Liver (tissue), 9 donors: ENCODE results near the gene DAB1. TPM values are rescaled to one million over a fixed set of nuclear protein-coding genes. Genes with fewer than 3 reads are reported as not detected.
A peak's percentile ranks its signal among the peaks of the same experiment; 100 is the strongest.

ENCODE experiments used
- DNase-seq: peaks from one replicate; pipeline ENCODE4 v3.0.0-alpha.2; 2017; ENCODE audit warnings: low spot score
- H3K27ac ChIP-seq, 2 donors: one replicate each; pipeline ENCODE4 v1.7.0; 2013; ENCODE audit warnings: inconsistent platforms in 2 of 2, low read length in 2 of 2, control low read depth in 1 of 2, low read depth in 1 of 2, mild to moderate bottlenecking in 1 of 2
- H3K27me3 ChIP-seq, 4 donors: one replicate each; pipeline versions ENCODE4 v1.6.1 to v1.7.0; 2013; ENCODE audit warnings: low read length in 3 of 4, inconsistent platforms in 1 of 4, mild to moderate bottlenecking in 1 of 4, moderate library complexity in 1 of 4; ENCODE audit not compliant: control insufficient read depth in 4 of 4, insufficient read depth in 4 of 4
- H3K36me3 ChIP-seq, 4 donors: one replicate each; pipeline versions ENCODE4 v1.6.1 to v1.7.0; 2013; ENCODE audit warnings: low read length in 3 of 4, mild to moderate bottlenecking in 3 of 4, low read depth in 1 of 4, moderate library complexity in 1 of 4; ENCODE audit not compliant: control insufficient read depth in 4 of 4, insufficient read depth in 3 of 4
- H3K4me1 ChIP-seq, 4 donors: one replicate each; pipeline versions ENCODE4 v1.6.1 to v1.7.0; 2013; ENCODE audit warnings: low read length in 3 of 4, mild to moderate bottlenecking in 3 of 4, moderate library complexity in 1 of 4; ENCODE audit not compliant: control insufficient read depth in 4 of 4, insufficient read depth in 4 of 4
- H3K4me3 ChIP-seq, 3 donors: one replicate each; pipeline versions ENCODE4 v1.6.1 to v1.7.0; 2013; ENCODE audit warnings: low read length in 3 of 3, control low read depth in 1 of 3, low read depth in 1 of 3, mild to moderate bottlenecking in 1 of 3
- H3K9ac ChIP-seq, 2 donors: one replicate each; pipeline ENCODE4 v1.7.0; 2013; ENCODE audit warnings: low read length in 2 of 2, mild to moderate bottlenecking in 2 of 2, moderate library complexity in 2 of 2, control low read depth in 1 of 2, low read depth in 1 of 2
- H3K9me3 ChIP-seq, 4 donors: one replicate each; pipeline versions ENCODE4 v1.6.1 to v1.7.0; 2013; ENCODE audit warnings: low read length in 3 of 4; ENCODE audit not compliant: control insufficient read depth in 4 of 4
- EGR1 ChIP-seq, 2 donors: IDR thresholded peaks; 2 replicates each; pipeline ENCODE4 v1.6.1; 2016 to 2018; ENCODE audit warnings: antibody characterized with exemption in 2 of 2, low read depth in 2 of 2
- FOXA1 ChIP-seq: IDR thresholded peaks from 2 replicates; pipeline ENCODE4 v1.6.1; 2016; ENCODE audit warnings: antibody characterized with exemption
- FOXA2 ChIP-seq: IDR thresholded peaks from 2 replicates; pipeline ENCODE4 v1.6.1; 2016; ENCODE audit warnings: antibody characterized with exemption
- GABPA ChIP-seq, 2 donors: IDR thresholded peaks in 1 of 2; conservative IDR thresholded peaks in 1 of 2; 2 replicates each; pipeline ENCODE4 v1.6.1; 2016; ENCODE audit warnings: antibody characterized with exemption in 2 of 2, mild to moderate bottlenecking in 1 of 2, moderate library complexity in 1 of 2
- HNF4A ChIP-seq, 2 donors: conservative IDR thresholded peaks; 2 replicates each; pipeline ENCODE4 v1.6.1; 2016; ENCODE audit warnings: antibody characterized with exemption in 2 of 2, mild to moderate bottlenecking in 2 of 2
- HNF4G ChIP-seq: IDR thresholded peaks from 2 replicates; pipeline ENCODE4 v1.6.1; 2016; ENCODE audit warnings: antibody characterized with exemption
- JUND ChIP-seq, 2 donors: IDR thresholded peaks; 2 replicates each; pipeline ENCODE4 v1.6.1; 2016; ENCODE audit warnings: antibody characterized with exemption in 2 of 2
- NR2F2 ChIP-seq: IDR thresholded peaks from 2 replicates; pipeline ENCODE4 v1.6.1; 2016; ENCODE audit warnings: antibody characterized with exemption
- RAD21 ChIP-seq, 2 donors: IDR thresholded peaks; 2 replicates each; pipeline ENCODE4 v1.6.1; 2016; ENCODE audit warnings: antibody characterized with exemption in 2 of 2, mild to moderate bottlenecking in 2 of 2
- RXRA ChIP-seq, 2 donors: IDR thresholded peaks; 2 replicates each; pipeline ENCODE4 v1.6.1; 2017 to 2018; ENCODE audit warnings: antibody characterized with exemption in 2 of 2, mild to moderate bottlenecking in 1 of 2
- SP1 ChIP-seq: IDR thresholded peaks from 2 replicates; pipeline ENCODE4 v1.6.1; 2018; ENCODE audit warnings: antibody characterized with exemption, mild to moderate bottlenecking
- TAF1 ChIP-seq: conservative IDR thresholded peaks from 2 replicates; pipeline ENCODE4 v1.6.1; 2016; ENCODE audit warnings: antibody characterized with exemption, mild to moderate bottlenecking
- YY1 ChIP-seq: IDR thresholded peaks from 2 replicates; pipeline ENCODE4 v1.6.1; 2016; ENCODE audit warnings: antibody characterized with exemption, mild to moderate bottlenecking
- WGBS: extraction: QIAGEN DNeasy Blood & Tissue Kit; methylation state at CpG from one replicate; pipeline ENCODE4 v1.1.7; 2013; 5-methylcytosine and 5-hydroxymethylcytosine counted together
- polyA plus RNA-seq, 2 donors: library from polyadenylated mRNA; stranded (reverse) in 1 of 2; unstranded in 1 of 2; fragments of 200-250 nt in 1 of 2; fragments of >200 nt in 1 of 2; fragmentation: Nextera tagmentation in 1 of 2; extraction: Ambion mirVana in 1 of 2; gene quantifications; one replicate each; pipeline versions ENCODE4 v1.2.1 to v1.2.3, GENCODE V29; 2013 to 2015
- total RNA-seq, 2 donors: library from RNA; depleted of rRNA; stranded (reverse); fragments of >200 nt; gene quantifications; one replicate each; pipeline ENCODE4 v1.2.3, GENCODE V29; 2014
- TF ChIP-seq, protein P1 (sequence below): IDR thresholded peaks from 2 replicates; pipeline ENCODE4 v1.6.1; 2016; ENCODE audit warnings: antibody characterized with exemption
- TF ChIP-seq, protein P2 (sequence below): IDR thresholded peaks from 2 replicates; pipeline ENCODE4 v1.6.1; 2016; ENCODE audit warnings: antibody characterized with exemption
- TF ChIP-seq, protein P3 (sequence below): fragments of 150-350 bp; IDR thresholded peaks from 2 replicates; pipeline ENCODE4 v1.5.1; 2017; ENCODE audit warnings: improper control_type of control experiment, low read depth, low read length; ENCODE audit not compliant: missing input control
- TF ChIP-seq, protein P4 (sequence below): IDR thresholded peaks from 2 replicates; pipeline ENCODE4 v1.6.1; 2016; ENCODE audit warnings: antibody characterized with exemption
- donor health status: healthy.
- donor health status: healthy.
- donor health status: healthy.
- donor health status: healthy.
- donor health status: healthy.

Gene DAB1
- total and polyA plus RNA-seq, 4 donors = 0.54 to 1.7 (median 1.2) TPM

DNA sequence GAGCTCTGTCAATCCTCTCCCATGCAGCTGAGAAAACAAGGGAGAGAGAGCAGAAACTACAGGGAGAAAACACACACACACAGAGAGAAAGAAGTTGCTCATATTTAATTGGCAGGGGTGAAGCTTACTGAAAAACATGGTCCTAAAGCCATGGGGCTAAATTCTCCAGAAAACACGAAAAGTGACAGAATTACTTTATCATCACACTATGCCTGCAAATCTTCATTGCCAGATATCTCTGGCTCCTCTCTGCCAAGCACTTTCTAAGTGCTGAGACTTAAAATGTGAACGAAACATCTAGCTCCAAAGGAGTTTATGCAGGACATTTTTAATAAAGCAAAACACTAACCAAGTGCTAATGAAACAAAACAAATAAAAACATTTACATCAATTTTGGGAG is 134.1 kb downstream of the DAB1 start:
- no peak overlapping the region for H3K4me3 ChIP-seq
- DNase-seq = no peak
- no peaks in the 10 kb centered on the region for H3K36me3 ChIP-seq
- H3K27ac ChIP-seq = no peak overlapping the region
- H3K9me3 ChIP-seq = no peaks in the 10 kb centered on the region
- no peak overlapping the region for H3K9ac ChIP-seq
- TF ChIP-seq, protein P1, sequence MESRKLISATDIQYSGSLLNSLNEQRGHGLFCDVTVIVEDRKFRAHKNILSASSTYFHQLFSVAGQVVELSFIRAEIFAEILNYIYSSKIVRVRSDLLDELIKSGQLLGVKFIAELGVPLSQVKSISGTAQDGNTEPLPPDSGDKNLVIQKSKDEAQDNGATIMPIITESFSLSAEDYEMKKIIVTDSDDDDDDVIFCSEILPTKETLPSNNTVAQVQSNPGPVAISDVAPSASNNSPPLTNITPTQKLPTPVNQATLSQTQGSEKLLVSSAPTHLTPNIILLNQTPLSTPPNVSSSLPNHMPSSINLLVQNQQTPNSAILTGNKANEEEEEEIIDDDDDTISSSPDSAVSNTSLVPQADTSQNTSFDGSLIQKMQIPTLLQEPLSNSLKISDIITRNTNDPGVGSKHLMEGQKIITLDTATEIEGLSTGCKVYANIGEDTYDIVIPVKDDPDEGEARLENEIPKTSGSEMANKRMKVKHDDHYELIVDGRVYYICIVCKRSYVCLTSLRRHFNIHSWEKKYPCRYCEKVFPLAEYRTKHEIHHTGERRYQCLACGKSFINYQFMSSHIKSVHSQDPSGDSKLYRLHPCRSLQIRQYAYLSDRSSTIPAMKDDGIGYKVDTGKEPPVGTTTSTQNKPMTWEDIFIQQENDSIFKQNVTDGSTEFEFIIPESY = no peak
- TF ChIP-seq, protein P2, sequence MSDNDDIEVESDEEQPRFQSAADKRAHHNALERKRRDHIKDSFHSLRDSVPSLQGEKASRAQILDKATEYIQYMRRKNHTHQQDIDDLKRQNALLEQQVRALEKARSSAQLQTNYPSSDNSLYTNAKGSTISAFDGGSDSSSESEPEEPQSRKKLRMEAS = no peak
- TF ChIP-seq FOXA1 (no peak), EGR1 (IDR thresholded peaks at IDR 0.05; ENCODE audit: low read depth in 2 of 2) (no peak), TAF1 (no peak), SP1 (no peak), RAD21 (IDR thresholded peaks at IDR 0.05) (no peak), HNF4A (conservative IDR thresholded peaks at IDR 0.05) (no peak), YY1 (no peak), GABPA (IDR thresholded peaks at IDR 0.05 in 1 of 2, conservative IDR thresholded peaks at IDR 0.05 in 1 of 2) (no peak), RXRA (IDR thresholded peaks at IDR 0.05) (no peak)
- TF ChIP-seq, protein P3, sequence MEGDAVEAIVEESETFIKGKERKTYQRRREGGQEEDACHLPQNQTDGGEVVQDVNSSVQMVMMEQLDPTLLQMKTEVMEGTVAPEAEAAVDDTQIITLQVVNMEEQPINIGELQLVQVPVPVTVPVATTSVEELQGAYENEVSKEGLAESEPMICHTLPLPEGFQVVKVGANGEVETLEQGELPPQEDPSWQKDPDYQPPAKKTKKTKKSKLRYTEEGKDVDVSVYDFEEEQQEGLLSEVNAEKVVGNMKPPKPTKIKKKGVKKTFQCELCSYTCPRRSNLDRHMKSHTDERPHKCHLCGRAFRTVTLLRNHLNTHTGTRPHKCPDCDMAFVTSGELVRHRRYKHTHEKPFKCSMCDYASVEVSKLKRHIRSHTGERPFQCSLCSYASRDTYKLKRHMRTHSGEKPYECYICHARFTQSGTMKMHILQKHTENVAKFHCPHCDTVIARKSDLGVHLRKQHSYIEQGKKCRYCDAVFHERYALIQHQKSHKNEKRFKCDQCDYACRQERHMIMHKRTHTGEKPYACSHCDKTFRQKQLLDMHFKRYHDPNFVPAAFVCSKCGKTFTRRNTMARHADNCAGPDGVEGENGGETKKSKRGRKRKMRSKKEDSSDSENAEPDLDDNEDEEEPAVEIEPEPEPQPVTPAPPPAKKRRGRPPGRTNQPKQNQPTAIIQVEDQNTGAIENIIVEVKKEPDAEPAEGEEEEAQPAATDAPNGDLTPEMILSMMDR = no peak
- 85% methylated on average over 2 of the region's 2 CpGs for WGBS
- no peaks in the 10 kb centered on the region for H3K27me3 ChIP-seq
- peaks cover 0 to 9% (median 7%) of the 10 kb centered on the region in 4 donors for H3K4me1 ChIP-seq

DNA sequence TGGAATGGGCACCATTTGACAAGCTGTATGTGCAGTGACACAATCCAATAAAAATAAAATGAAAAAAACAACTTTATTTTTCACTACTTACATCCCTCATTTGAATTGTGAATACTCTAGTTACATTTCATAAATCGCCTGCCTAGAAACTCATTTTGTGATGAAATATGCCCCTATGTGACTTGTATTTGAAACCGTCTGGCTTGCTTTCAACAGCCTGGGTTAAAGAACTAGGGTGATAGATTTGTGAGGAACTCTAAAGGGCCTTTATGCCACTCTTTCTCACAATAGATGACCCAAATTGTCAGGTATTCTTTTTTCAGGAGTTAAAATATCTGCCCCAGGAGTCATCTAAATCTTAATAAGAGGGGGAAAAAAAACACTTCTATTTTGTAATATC is 137.9 kb downstream of the DAB1 start:
- TF ChIP-seq HNF4A (conservative IDR thresholded peaks at IDR 0.05) = peak in 1 of 2 donors; percentile 40
- TF ChIP-seq RXRA (IDR thresholded peaks at IDR 0.05) = peak in 1 of 2 donors; percentile 40
- TF ChIP-seq, protein P4, sequence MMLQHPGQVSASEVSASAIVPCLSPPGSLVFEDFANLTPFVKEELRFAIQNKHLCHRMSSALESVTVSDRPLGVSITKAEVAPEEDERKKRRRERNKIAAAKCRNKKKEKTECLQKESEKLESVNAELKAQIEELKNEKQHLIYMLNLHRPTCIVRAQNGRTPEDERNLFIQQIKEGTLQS = no peak
- Histone ChIP-seq H3K9me3 (no peaks in the 10 kb centered on the region), H3K4me3 (no peak overlapping the region), H3K27me3 (no peaks in the 10 kb centered on the region), H3K9ac (no peak overlapping the region), H3K36me3 (no peaks in the 10 kb centered on the region), H3K4me1 (peaks cover 0 to 32% (median 22%) of the 10 kb centered on the region in 4 donors), H3K27ac (peak overlapping the region; percentile 19 to 51)
- no peak for DNase-seq
- WGBS = 47% methylated on average over 2 of the region's 2 CpGs

DNA sequence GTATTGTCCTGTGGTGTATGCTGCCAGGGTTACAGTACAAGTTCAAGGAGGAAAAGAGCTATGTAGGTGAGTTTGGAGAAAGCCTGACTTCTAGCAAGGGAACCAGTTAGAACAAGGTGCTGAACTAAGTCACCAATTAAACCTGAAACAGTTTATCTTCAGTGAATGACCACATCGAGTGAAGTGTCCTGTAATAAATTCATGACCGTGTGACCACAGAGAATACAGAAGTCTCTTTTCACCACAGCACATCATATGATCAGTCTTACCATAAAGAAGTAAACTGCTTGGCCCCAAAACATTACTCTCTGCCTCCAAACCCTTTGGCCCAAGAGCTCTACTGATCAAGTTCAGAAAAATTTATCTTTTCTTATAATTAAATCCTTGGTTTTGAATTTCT is 141.4 kb downstream of the DAB1 start:
- DNase-seq = no peak
- no peaks in the 10 kb centered on the region for H3K27me3 ChIP-seq
- 33% methylated on average over 2 of the region's 2 CpGs for WGBS
- peak overlapping the region; percentile 57 to 78 for H3K27ac ChIP-seq
- peaks cover 7 to 68% (median 58%) of the 10 kb centered on the region in 4 donors for H3K4me1 ChIP-seq
- no peaks in the 10 kb centered on the region for H3K36me3 ChIP-seq
- peak overlapping the region in 1 of 2 donors; percentile 42 for H3K9ac ChIP-seq
- H3K9me3 ChIP-seq = no peaks in the 10 kb centered on the region
- no peak overlapping the region for H3K4me3 ChIP-seq
- no peak for TF ChIP-seq EGR1 (IDR thresholded peaks at IDR 0.05; ENCODE audit: low read depth in 2 of 2)
- TF ChIP-seq, protein P3 = no peak
- TF ChIP-seq, protein P4 = no peak
- no peak for TF ChIP-seq RXRA (IDR thresholded peaks at IDR 0.05)
- TF ChIP-seq, protein P2 = no peak
- no peak for TF ChIP-seq TAF1
- TF ChIP-seq JUND (IDR thresholded peaks at IDR 0.05) = no peak
- no peak for TF ChIP-seq RAD21 (IDR thresholded peaks at IDR 0.05)
- no peak for TF ChIP-seq YY1
- no peak for TF ChIP-seq GABPA (IDR thresholded peaks at IDR 0.05 in 1 of 2, conservative IDR thresholded peaks at IDR 0.05 in 1 of 2)
- no peak for TF ChIP-seq NR2F2
- TF ChIP-seq FOXA2 = no peak
- no peak for TF ChIP-seq HNF4G
- no peak for TF ChIP-seq SP1
- TF ChIP-seq FOXA1 = no peak
- TF ChIP-seq, protein P1 = no peak
